ENCODE results near the gene DTD2. TPM values are rescaled to one million over a fixed set of nuclear protein-coding genes. Genes with fewer than 3 reads are reported as not detected.

DTD2 gene
- 26.0 and 35.3 TPM in 2 replicates for total RNA-seq

DNA sequence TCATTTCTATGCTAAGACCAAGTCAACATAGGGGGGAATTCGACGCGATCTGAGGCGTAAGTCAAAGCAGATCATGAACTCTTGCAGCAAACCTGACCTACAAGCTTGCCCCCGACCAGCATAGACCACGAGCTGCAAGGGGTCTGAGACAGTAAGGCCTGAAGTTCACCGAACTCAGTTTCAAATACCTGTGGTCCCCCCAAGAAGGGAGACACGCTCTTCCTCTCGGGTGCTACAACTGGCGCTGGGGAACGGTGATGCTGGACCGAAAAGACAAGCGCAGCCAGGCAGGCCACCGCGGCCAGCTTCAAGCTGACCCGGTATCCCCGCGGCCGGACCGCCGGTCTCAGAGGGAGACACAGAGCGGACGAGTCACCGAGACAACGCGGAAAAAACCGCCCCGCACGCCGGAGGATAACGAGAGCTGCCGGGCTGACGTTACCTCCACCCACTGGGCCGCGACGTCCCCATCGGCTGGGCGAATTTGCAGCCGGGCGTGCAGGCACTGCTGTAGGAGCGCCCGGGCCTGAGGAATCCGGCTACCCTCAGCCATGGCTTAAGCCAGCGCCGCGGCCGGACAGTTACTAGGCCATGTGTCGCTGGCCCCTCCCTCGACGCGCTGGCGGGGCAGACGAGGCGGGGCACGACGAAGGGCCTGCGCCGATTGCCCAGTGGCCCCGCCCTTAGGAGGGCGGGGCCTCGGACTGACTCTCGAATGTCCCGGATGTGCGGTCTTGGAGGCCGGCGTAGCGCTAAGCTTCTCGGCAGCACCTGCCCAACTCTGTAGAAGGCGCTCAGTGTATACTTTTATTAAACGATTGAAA, at the start of gene DTD2:
Gene DTD2, minus strand, starts transcription at position 666 of the 824 bp plus-strand sequence. Its CDS starts 113 bp downstream, at position 553.

DNA sequence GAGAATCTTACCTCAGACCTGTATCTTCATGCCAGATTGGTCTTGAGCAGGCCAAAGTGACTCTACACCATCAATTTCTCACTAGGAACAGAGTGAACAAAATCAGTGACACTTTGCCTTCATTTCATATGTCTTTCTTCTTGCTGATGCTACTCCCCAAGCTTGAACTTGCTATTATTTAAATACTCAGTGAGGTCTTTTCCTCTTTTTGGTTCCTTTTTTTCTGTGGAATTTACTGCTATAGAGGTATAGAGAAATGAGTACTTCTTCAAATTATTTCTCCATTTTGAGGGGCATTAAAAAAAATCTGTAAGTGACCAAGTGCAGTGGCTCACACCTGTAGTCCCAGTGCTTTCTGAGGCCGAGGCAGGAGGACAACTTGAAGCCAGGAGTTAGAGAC, 30.6 kb upstream of the DTD2 start, which contains the start of gene GPR33:
Gene GPR33, minus strand, starts transcription at position 154 of the 400 bp plus-strand sequence. CDS start 4,074 bp downstream, outside the sequence.

DNA sequence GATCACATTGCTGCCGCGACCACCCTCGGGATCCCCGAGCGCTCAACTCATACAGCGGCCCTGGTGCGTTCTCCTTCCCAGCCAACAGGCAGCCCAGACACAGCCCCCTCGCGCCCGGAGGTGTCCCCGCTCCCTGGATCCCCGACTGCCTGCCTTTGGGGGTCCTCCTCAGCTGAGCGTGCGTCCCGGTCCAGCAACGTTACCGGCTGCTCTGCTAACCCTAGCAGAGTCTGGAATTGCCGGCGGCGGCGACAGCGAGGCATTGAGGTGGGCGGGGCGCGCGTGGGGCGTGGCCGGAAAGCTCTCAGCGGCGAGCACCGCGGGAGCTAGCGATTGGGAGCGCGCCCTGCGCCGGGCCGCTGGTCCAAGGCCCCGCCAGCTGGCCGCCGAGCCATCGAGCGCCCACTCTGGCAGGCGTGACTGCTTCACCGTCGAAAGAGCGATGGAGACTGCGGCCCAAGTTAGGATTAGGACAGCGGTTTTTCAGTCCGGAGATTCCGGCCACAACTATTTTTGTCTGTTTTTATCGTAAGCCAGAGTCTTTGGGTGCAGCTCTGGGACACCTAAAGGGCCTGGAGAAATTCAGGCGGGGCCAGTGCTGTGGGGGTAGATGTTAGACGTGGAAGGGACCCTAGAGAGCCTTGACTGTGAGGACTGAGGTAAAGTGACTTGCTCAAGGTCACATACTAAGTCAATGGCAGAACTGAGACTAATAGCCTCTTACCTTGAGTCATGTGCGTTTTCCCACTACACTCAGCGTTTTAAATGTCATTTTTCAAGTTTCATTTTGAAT, 36.8 kb downstream of the DTD2 start, which contains the start of gene HEATR5A:
Gene HEATR5A, minus strand, starts transcription at position 232 of the 793 bp plus-strand sequence. CDS start 17,575 bp downstream, outside the sequence.

Other genes with a start within 250 kb of the DTD2 start
- 84.8 and 106 TPM in 2 replicates for gene HECTD1, start 249.7 kb downstream of the DTD2 start, total RNA-seq
- gene HEATR5A, start 37.0 kb downstream of the DTD2 start, total RNA-seq, result 20.6 and 33.4 TPM in 2 replicates
- not detected in 2 replicates for gene GPR33, start 30.5 kb upstream of the DTD2 start, total RNA-seq
- gene NUBPL, start 103.9 kb upstream of the DTD2 start, total RNA-seq, result 5.8 and 7.8 TPM in 2 replicates

Measured in cardiac atrium fibroblast (primary cell).